HL-60 (cell line): ENCODE measurements around the gene FBN1.

Experiments used
- CTCF ChIP-seq: IDR thresholded peaks from one replicate; pipeline ENCODE4 v1.5.1; 2011; ENCODE audit warnings: low read length, control low read depth, inconsistent platforms; ENCODE audit not compliant: insufficient read depth
- GABPA ChIP-seq: IDR thresholded peaks from 2 replicates; pipeline ENCODE4 v1.6.1; 2012; ENCODE audit warnings: low read depth
- POLR2AphosphoS5 ChIP-seq: IDR thresholded peaks from 2 replicates; pipeline ENCODE4 v1.6.1; 2012; ENCODE audit warnings: low read depth
- REST ChIP-seq: IDR thresholded peaks from 2 replicates; pipeline ENCODE4 v1.6.1; 2012; ENCODE audit warnings: low read depth; ENCODE audit not compliant: insufficient replicate concordance
- SPI1 ChIP-seq: IDR thresholded peaks from 2 replicates; pipeline ENCODE4 v1.6.1; 2012; ENCODE audit warnings: low read depth, mild to moderate bottlenecking, borderline replicate concordance

- TF ChIP-seq CTCF (no peak), GABPA (no peak), REST (no peak), POLR2AphosphoS5 (no peak), SPI1 (no peak)
Observed at GRCh38 chr15:48645558-48646330, at the start of gene FBN1.
